HG02798 (cell line): ENCODE measurements around the gene ANKFY1.
"Not testable (repeated sequence)": the region's sequence is repeated elsewhere in the genome, so short reads cannot be mapped to it uniquely, and the experiment has no call there.

Experiments
- ATAC-seq: cut with Tn5 transposase; IDR thresholded peaks from one replicate; pipeline ENCODE4 v1.9.1; 2021; ENCODE audit warnings: mild to moderate bottlenecking; ENCODE audit not compliant: unreplicated experiment, poor library complexity

Gene ANKFY1

DNA sequence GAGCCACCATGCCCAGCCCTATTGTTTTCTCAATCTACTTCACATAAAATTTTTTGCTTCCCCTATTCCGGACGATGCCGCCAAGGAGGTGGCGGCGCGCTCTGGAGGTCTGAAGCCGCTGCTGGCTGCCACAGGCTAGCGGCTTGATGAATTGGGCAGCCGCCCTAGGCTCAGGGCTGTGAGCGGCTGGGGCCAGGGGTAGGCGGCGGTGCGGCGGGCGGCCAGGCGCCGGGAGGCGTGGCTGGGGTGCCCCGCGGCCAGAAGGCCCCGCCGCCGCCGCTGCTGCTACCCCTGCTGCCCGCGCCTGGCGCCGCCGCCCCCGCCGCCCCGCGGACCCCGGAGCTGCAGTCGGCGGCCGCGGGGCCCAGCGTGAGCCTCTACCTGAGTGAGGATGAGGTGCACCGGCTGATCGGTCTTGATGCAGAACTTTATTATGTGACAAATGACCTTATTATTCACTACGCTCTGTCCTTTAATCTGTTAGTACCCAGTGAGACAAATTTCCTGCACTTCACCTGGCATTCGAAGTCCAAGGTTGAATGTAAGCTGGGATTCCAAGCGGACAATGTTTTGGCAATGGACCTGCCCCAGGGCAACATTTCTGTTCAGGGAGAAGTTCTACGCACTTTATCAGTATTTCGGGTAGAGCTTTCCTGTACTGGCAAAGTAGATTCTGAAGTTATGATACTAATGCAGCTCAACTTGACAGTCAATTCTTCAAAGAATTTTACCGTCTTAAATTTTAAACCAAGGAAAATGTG is 41.7 kb downstream of the ANKFY1 start:
- no peak for ATAC-seq

DNA sequence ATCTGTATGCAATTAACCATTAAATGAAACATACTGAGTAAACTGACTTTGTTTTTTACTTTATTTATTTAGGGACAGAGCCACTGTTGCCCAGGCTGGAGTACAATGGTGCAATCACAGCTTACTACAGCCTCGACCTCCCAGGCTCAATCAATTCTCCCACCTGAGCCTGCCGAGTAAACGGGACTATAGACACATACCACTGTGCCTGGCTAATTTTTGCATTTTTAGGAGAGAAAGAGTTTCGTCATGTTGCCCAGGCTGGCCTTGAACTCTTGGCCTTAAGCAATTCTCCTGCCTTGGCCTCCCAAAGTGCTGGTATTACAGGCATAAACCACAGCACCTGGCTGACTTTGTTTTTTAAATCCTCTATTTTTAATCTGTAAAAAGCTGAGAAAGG is 42.6 kb downstream of the ANKFY1 start:
- no peak for ATAC-seq

DNA sequence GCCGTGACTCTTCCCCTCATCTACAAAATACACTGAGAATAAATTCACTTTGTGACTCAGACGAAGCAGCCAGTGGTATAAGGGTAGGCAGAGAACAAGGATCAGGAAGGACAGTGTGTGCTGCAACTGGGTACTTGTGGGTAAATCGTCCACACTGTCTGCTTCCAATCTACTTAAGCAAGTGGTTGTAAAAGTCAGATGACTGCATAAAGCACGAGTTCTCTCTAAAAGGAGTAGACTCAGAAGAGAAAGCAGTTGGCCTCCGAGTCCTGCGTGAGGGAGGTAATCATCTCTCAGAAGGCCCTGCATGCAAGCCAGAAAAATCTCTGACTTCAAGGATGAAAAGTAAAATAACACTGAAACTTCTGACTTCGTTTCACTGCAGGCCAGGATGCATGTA is 43.1 kb downstream of the ANKFY1 start:
- no peak for ATAC-seq

DNA sequence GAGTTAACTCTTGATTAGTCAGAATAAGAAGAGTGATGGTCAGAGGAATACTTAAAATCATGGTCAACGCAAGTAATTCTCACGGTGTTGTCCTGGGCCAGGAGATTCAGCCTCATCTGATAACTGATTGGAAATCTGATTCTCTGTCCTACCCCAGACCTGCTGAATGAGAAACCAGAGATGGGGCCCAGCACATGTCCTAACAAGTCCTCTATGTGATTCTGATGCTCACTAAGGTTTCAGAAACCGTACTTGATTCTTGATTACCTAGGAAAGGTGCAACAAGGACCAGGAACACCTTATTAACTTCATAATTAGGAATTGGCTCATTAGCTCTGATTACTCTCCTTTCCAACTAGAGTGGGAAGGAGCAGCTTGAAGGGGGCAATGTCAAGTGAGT is 44.5 kb downstream of the ANKFY1 start:
- no peak for ATAC-seq

DNA sequence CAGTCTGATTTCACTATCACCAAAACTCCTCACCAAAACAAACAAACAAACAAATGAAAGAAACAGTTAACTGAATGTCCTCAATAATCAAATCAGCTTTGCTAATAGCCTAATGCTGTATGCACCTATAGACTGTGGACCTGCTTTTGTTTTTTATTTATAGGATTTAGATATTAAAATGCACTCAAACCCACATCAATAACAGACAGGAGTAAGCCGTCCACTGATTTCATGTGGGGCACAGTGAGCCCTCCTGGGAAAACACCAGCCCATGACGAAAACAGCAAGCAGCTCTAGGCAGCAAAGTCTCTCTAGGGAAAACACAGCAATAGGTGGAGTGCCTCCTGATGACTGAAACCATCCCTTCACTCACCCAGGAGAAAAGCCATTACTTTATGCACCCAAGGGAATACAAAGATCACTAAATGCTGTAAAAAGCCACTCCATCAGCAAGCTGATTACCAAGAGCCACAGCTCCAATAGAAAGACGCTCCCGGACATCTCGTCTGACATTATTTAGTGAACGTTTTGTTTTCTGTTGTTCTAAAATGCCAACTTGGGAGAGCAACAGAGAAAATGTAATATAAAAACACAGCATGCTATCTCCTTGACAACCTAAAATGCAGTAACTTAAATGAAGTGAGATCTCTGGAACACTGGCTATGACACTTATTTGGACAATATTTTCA is 47.8 kb downstream of the ANKFY1 start:
- ATAC-seq = no peak

DNA sequence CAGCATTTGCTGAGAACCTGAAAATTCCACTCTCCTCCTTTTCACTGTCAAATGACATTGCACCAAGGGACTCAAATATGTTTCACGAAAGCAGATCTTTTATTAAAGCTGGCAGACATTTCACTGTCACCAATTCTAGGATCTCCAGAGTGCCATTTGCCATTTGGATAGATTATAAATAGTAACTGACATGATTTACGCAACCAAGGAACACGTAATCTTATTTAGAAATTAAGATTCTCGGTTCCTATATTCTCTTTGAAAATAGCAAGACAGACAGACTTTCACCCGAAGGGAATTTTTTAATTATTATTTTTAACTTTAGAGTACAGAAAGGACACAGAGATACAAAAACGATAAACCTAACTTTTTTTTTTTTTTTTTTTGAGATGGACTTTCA is 49.6 kb downstream of the ANKFY1 start:
- no peak for ATAC-seq

DNA sequence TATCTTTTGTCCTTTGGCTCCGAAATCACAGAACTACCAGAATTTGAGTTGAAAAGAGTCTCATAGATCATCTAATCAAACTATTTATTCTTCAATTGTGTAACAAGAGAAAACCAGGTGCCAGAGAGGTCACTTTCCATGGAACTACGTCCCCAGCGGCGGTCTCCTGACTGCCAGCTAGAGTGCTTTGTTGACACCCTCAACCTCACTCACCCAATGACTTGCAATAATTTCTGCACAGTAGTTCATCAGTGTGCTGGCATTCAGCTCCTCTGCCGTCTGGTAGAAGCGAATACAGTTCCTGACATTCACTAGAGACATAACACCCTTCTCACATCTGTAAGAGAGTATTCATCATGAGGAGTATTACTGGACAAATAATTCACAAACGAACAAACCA is 54.2 kb downstream of the ANKFY1 start:
- no peak for ATAC-seq

DNA sequence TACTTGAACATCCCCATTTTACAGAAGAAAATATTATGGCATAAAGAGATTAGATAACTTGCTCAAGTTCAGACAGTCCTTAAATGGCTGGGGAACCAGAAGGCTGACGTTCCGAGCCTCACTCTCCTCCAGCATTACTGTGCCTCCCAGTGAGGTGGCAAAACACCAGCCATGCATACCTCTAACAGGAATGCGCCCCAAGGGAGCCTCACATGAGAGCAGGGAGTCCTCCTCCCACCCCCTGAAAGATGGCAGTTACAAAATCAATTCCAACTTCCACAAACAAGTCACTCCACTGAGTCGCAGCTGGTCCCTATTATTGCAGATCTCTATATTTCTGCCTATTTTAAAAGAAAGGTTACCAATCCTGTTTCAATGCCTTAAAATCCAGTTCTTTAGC is 55.5 kb downstream of the ANKFY1 start:
- no peak for ATAC-seq

DNA sequence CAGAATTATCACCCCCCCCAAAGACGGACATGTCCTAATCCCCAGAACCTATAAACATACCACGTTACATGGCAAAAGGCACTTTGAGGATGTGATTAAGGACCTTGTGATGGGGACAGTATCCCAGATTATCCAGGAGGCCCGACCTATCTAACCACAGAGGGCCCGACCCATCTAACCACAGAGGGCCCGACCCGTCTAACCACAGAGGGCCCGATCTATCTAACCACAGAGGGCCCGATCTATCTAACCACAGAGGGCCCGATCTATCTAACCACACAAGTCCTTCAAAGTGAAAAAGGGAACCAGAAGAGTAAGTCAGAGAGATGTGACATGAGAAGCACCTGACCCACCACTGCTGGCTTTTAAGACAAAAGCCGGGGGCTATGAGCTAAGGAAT is 56.8 kb downstream of the ANKFY1 start:
- no peak for ATAC-seq

DNA sequence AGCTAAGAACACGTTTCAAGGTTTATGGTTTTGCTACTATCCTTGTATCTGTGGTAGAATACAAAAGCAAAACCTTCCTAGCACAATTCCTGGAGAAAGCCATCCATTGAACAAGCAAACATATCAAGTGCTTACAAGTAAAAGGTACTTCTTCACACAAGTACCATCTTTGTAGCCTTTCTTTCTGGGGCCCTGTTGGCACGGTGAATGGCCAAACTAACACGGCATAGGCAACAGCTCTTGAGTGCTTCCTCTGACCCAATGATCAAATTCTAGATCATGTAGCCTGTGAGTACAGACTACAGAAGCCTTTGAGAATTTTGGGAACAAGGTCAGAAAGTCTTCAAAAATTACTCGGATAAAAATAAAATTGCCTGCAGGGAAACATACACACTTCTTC is 57.9 kb downstream of the ANKFY1 start:
- ATAC-seq = no peak

DNA sequence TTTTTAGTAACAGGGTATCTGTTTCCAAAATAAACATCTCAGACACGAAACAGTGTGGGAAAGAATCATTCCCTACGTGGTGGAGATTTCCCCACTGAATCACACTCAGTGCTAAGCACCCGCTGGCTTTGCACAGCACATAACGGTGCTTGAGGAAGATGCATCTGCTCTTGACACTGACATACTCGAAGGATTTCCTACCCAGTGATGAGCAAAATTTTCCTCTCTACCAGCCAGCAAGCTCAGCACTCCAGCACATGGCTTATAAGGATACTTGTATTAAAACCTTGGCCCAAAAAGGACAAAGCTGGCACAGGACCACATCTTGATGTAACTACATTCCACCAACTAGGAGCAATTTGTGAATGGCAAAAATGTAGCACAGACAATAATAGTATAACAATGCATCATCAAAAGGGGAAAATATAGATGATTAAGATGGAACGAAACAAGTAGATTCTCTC is 59.0 kb downstream of the ANKFY1 start:
- ATAC-seq = no peak

DNA sequence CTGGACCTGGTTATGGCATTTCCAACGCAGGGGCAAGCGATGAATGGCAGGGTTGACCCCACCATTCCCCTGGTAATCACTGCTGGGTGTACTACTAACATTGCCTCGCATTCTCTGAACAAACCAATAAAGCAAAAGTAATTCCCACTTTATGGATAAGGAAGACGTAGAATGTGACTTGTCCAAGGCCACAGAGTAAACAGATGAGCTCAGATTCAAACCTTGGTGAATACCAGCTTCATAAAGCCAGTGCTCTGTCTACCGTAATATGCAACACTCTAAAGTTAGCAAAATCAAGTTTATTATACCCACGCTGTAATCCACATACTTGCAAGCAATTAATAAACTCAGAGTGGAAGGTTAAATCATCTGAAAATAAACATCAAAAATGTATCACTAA is 59.6 kb downstream of the ANKFY1 start:
- ATAC-seq = no peak

DNA sequence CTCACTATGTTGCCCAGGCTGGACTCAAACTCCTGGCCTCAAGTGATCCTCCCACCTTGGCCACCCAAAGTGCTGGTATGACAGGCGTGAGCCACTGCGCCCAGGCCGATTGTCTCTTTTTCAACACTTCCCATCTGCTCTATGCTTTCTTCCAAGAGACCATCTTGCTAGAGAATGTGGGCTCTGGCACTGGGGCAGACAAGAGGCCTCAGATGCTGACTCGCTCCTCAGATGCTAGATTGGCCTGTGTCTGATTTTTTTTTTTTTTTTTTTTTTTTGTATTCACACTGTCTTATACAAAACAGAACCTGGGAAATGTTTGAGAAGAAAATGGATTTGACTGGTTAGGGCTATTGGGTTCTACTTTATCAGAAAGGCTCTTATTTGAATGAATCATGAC is 62.6 kb downstream of the ANKFY1 start:
- no peak for ATAC-seq

DNA sequence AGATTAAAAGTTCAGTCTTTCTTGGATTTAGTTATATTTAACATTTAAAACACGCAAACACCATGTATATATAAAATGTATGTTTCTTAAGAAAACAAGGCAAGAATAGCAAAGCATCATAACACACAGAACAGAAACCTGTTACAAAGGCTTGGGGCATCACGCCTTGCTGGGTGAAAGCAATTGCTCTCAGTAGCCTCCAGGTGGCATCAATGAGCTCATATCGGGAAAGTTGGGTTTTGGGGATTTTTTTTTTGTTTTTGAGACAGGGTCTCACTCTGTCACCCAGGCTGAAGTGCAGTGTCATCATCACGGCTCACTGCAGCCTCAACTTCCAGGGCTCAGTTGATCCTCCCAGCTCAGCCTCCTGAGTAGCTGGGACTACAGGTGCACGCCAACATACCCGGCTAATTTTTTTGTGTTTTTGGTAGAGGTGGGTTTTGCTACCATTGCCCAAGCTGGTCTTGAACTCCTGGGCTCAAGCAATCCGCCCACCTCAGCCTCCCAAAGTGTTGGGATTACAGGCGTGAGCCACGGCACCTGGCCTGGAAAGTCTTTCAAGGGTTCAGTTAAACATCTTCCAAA is 63.9 kb downstream of the ANKFY1 start:
- ATAC-seq = no peak

DNA sequence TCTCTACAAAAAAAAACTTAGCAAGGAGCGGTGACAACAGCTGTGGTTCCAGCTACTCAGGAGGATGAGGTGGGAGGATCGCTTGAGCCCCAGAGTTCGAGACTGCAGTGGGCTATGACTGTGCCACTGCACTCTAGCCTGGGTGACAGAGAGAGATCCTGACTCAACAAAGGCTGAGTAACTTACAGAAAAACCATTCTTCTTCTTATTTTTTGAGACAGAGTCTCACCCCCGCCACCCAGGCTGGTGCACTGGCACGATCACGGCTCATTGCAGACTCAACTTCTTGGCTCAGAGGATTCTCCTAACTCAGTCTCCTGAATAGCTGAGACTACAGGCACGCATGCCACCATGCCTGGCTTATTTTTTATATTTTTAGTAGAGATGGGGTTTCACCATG is 64.8 kb downstream of the ANKFY1 start:
- no peak for ATAC-seq

DNA sequence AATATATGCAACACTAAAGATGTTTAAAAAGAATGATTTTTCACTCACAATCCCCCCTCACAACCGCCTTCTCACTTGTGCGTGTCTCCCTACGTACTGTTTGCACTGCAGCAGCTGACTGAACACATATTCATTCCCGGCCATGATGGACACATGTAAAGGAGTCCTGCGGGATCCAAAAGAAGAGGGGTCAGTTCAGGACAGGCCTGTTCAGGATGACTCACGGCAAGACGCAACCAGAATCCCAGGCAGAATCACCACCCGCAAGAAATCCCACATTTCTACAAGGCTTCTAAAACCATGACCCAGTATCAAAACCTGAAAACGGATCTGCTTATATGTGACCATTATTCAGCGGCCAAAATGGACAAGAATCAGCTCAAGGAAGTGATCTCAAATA is 68.5 kb downstream of the ANKFY1 start:
- ATAC-seq = no peak

DNA sequence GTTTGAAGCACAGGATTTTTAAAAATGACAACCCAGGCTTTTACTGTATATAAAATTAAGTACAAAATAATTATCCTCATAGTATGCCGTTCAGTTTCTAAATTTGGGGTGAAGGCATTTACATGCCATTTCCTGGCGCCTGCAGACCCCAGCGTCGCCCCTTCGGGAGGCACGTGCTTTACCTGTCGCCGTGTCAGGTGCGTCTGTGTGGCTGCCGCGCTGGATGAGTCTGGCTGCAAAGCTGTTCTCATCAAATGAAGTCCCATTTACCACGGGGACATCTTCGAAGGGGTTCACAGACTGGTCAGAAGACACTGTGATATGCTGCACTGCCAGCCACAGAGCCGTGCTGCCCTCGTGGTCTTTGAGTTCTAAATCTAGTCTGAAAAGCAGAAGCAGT is 69.0 kb downstream of the ANKFY1 start:
- no peak for ATAC-seq

DNA sequence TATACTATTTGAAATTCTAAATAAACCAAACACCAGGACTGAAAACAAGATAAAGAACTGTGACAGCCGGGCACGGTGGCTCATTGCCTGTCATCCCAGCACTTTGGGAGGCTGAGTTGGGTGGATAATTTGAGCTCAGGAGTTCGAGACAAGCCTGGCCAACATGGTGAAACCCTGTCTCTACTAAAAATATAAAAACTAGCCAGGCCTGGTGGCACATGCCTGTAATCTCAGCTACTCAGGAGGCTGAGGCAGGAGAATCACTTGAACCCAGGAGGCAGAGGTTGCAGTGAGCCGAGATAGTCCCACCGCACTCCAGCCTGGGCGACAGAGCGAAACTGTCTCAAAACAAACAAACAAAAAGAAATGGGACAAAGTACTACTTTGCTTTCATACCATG is 73.0 kb downstream of the ANKFY1 start:
- not testable (repeated sequence) for ATAC-seq

DNA sequence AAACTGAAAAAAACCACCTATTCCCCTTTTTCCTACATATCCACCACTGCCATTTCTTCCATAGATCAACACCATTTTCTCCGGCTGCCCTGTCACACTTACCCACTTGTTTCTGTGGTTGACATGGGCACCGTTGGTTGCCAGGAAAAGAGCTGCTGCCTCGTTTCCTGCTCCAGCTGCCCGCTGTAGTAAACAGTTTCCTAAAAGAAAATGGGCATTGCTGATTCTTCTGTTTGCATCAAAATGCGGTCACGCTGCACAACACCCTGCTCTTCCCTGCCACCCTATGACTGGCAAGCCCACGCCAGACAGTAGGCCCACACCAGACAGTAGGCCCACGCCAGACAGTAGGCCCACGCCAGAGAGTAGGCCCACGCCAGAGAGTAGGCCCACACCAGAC is 74.5 kb downstream of the ANKFY1 start:
- ATAC-seq = no peak

DNA sequence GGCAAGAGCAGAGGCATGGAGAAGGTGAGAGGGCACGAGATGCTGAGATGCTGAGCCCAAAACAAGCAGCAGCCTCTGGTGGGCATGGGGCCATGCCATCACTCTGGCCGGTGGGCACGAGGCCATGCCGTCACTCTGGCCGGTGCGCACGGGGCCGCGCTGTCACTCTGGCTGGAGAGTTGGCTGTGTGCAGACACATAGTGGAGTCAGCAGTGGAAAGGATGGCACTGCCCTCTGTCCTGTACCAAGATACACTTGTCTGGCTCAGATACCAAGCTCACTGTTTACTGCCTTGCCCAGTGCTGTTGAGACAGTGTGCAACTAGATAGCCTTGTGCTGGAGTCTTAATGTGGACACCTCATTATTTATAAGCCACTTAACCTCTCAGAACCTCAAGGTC is 75.7 kb downstream of the ANKFY1 start:
- ATAC-seq = no peak

DNA sequence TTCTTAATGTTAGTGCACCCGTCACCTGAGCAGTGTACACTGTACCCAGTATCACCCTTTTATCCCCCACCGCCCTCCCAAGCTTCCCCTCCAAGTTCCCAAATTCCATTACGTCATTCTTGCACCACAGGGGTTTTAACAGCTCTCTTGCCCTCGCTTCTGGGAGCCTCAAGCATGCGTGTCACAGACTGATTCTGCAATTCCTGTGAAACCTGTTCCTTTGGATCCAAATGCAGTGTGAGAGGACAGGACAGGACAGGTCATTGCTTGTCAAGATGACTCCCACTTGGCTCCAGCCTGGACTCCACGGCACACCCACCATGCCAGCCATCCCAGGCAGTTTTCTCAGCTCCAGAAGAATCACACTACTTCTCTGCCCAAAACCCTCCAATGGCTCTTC is 76.7 kb downstream of the ANKFY1 start:
- ATAC-seq = no peak
